GM18873 (cell line): ENCODE data around the gene EHD1.

Experiments used
- ATAC-seq: cut with Tn5 transposase; IDR thresholded peaks from one replicate; pipeline ENCODE4 v1.9.1; 2021; ENCODE audit warnings: mild to moderate bottlenecking, moderate library complexity, moderate number of reproducible peaks; ENCODE audit not compliant: unreplicated experiment, low FRiP score

EHD1 gene

GRCh38 chr11:64803158-64803845, 75.1 kb downstream of the EHD1 start, which contains the start of gene MAP4K2:
TSS of gene MAP4K2 (minus strand) at chr11:64803214. CDS start at chr11:64803149, 65 bp downstream.
- no peak for ATAC-seq

- ATAC-seq = no peak
These were observed 75.9 kb downstream of the EHD1 start for GRCh38 chr11:64802370-64803157.
